K562 (cell line): ENCODE data around the gene PLP2. TPM values are rescaled to one million over a fixed set of nuclear protein-coding genes. Genes with fewer than 3 reads are reported as not detected.
"Not testable (repeated sequence)": the region's sequence is repeated elsewhere in the genome, so short reads cannot be mapped to it uniquely, and the experiment has no call there.

ENCODE experiments used
- ARNT ChIP-seq, 2 experiments: fragments of 450-650 bp; IDR thresholded peaks; 2 replicates each; pipeline ENCODE4 v1.6.1; 2016; ENCODE audit warnings: mild to moderate bottlenecking in 1 of 2
- BRD4 ChIP-seq: fragments of 200-600 bp; sonication (generic); IDR thresholded peaks from 2 replicates; pipeline ENCODE4 v1.6.1; 2017; ENCODE audit warnings: inconsistent platforms
- CHAMP1 ChIP-seq: fragments of 450-650 bp; IDR thresholded peaks from 2 replicates; pipeline ENCODE4 v1.6.1; 2016; ENCODE audit warnings: mild to moderate bottlenecking
- CHD1 ChIP-seq: fragments of 200-600 bp; sonication (generic); IDR thresholded peaks from one replicate; pipeline ENCODE4 v1.6.1; 2012; ENCODE audit warnings: mild to moderate bottlenecking, moderate library complexity, low read length, inconsistent platforms
- ESRRA ChIP-seq: fragments of 450-650 bp; IDR thresholded peaks from 2 replicates; pipeline ENCODE4 v1.6.1; 2014; ENCODE audit warnings: low read depth, mild to moderate bottlenecking, moderate library complexity, borderline replicate concordance
- FOSL1 ChIP-seq: fragments of 200-800 bp; sonication (Bioruptor generic); conservative IDR thresholded peaks from 2 replicates; pipeline ENCODE4 v1.6.1; 2016; ENCODE audit warnings: missing genetic modification characterization, missing compliant biosample characterization
- KDM1A ChIP-seq, 2 experiments: fragments of 450-650 bp; IDR thresholded peaks; 2 replicates each; pipeline ENCODE4 v1.6.1; 2016; ENCODE audit warnings: mild to moderate bottlenecking in 2 of 2
- MBD2 ChIP-seq: sonication (generic); IDR thresholded peaks from 2 replicates; pipeline ENCODE4 v1.6.1; 2016; ENCODE audit warnings: low read depth, borderline replicate concordance
- MTA2 ChIP-seq: fragments of 450-650 bp; IDR thresholded peaks from 2 replicates; pipeline ENCODE4 v1.6.1; 2016; ENCODE audit warnings: low read depth
- NCOA1 ChIP-seq: fragments of 450-650 bp; IDR thresholded peaks from 2 replicates; pipeline ENCODE4 v1.6.1; 2016; ENCODE audit warnings: low read depth
- NFRKB ChIP-seq: fragments of 450-650 bp; IDR thresholded peaks from 2 replicates; pipeline ENCODE4 v1.6.1; 2016; ENCODE audit warnings: low read depth
- NR4A1 ChIP-seq, 2 experiments: fragments of 250-450 bp in 1 of 2; fragments of 450-650 bp in 1 of 2; sonication (Bioruptor Pico) in 1 of 2; IDR thresholded peaks; 2 replicates each; pipeline versions ENCODE4 v1.4.0 to v1.6.1; 2016 to 2020; ENCODE audit warnings: mild to moderate bottlenecking in 2 of 2, missing compliant biosample characterization in 1 of 2, missing genetic modification characterization in 1 of 2, moderate library complexity in 1 of 2
- PKNOX1 ChIP-seq: fragments of 450-650 bp; IDR thresholded peaks from 2 replicates; pipeline ENCODE4 v1.6.1; 2016
- RBFOX2 ChIP-seq: fragments of 200-400 bp; formaldehyde crosslinking; IDR thresholded peaks from 2 replicates; pipeline ENCODE4 v1.6.1; 2017; ENCODE audit warnings: low read depth, mild to moderate bottlenecking, low read length, moderate library complexity
- SMAD4 ChIP-seq: fragments of 250-450 bp; sonication (Bioruptor Pico); conservative IDR thresholded peaks from 2 replicates; pipeline ENCODE4 v1.8.0; 2021; ENCODE audit warnings: inconsistent platforms, mild to moderate bottlenecking, moderate library complexity
- SMARCA4 ChIP-seq: fragments of 450-650 bp; IDR thresholded peaks from 2 replicates; pipeline ENCODE4 v1.6.1; 2016
- STAT5A ChIP-seq: IDR thresholded peaks from 2 replicates; pipeline ENCODE4 v1.6.1; 2012; ENCODE audit warnings: low read length, inconsistent platforms, borderline replicate concordance
- TBL1XR1 ChIP-seq, 2 experiments: IDR thresholded peaks; 2 replicates each; pipeline ENCODE4 v1.6.1; 2012; ENCODE audit warnings: improper control_type of control experiment in 2 of 2, low read length in 2 of 2, mild to moderate bottlenecking in 1 of 2
- TRIM24 ChIP-seq, 2 experiments: fragments of 450-650 bp; IDR thresholded peaks; 2 replicates each; pipeline ENCODE4 v1.6.1; 2016
- ZBTB11 ChIP-seq, 3 experiments: fragments of 200-800 bp in 1 of 3; fragments of 250-450 bp in 1 of 3; fragments of 450-650 bp in 1 of 3; sonication (Bioruptor Pico) in 1 of 3; sonication (Bioruptor generic) in 1 of 3; formaldehyde crosslinking in 1 of 3; IDR thresholded peaks; 2 replicates each; pipeline versions ENCODE4 v1.6.1 to v1.8.0; 2016 to 2022; ENCODE audit warnings: mild to moderate bottlenecking in 2 of 3, missing genetic modification characterization in 2 of 3, missing compliant biosample characterization in 1 of 3, moderate library complexity in 1 of 3
- ZKSCAN8 ChIP-seq: fragments of 200-800 bp; sonication (Bioruptor generic); IDR thresholded peaks from 2 replicates; pipeline ENCODE4 v1.6.1; 2016; ENCODE audit warnings: missing genetic modification characterization, missing compliant biosample characterization
- polyA plus RNA-seq, 8 experiments: library from polyadenylated mRNA; depleted of rRNA in 4 of 8; stranded (reverse) in 5 of 8; unstranded in 3 of 8; fragments of >200 nt; fragmentation: Nextera tagmentation in 2 of 8; fragmentation: Illumina TruSeq in 1 of 8; extraction: Ambion mirVana in 2 of 8; extraction: Trizol in 1 of 8; gene quantifications; 2 replicates each; pipeline versions ENCODE4 v1.2.1 to v1.2.3, GENCODE V29; 2011 to 2014; ENCODE audit warnings: inconsistent platforms in 1 of 8, missing spikeins in 1 of 8
- total RNA-seq, 7 experiments: library from RNA; depleted of rRNA in 6 of 7; stranded (reverse); fragments of >200 nt in 6 of 7; fragmentation: Illumina TruSeq in 2 of 7; extraction: Trizol in 2 of 7; gene quantifications; 2 replicates each; pipeline versions ENCODE4 v1.2.1 to v1.2.3, GENCODE V29; 2011 to 2021; ENCODE audit warnings: low replicate concordance in 1 of 7

Gene PLP2
- total and polyA plus RNA-seq, 9 of the 15 experiments (the other 6 are each of a cell fraction or from before 2014, with no cell fraction given), result 34.7 to 236 (median 112) TPM

GRCh38 chrX:49148390-49149100 lies 23.2 kb upstream of the PLP2 start (continued):
- peak in 1 of 3 experiments; percentile 32; a peak in 1 of 6 replicates for TF ChIP-seq ZBTB11 (CRISPR knock-in tag; IDR thresholded peaks at IDR 0.05)
- TF ChIP-seq ESRRA, result peak; percentile 56; the same call in 1 of the 2 replicates
- TF ChIP-seq ZKSCAN8 (CRISPR knock-in tag), result peak; percentile 63; the same call in 1 of the 2 replicates
- TF ChIP-seq NR4A1 (CRISPR knock-in tag; IDR thresholded peaks at IDR 0.05), result not testable (repeated sequence)
- peak; percentile 71; the same call in 1 of the 2 replicates for TF ChIP-seq NR4A1 (tag; IDR thresholded peaks at IDR 0.05)
- TF ChIP-seq STAT5A, result peak; percentile 71; the same call in 1 of the 2 replicates
- peak in 1 of 2 experiments; percentile 74; a peak in 2 of 4 replicates for TF ChIP-seq TRIM24 (IDR thresholded peaks at IDR 0.05)
- 0 out of 2 replicates have a peak, but pooled peaks have one; percentile 18 for TF ChIP-seq CHAMP1
- peak; percentile 84 for TF ChIP-seq NFRKB
- TF ChIP-seq ARNT (IDR thresholded peaks at IDR 0.05), result peak in 1 of 2 experiments; percentile 73; a peak in 1 of 4 replicates
- TF ChIP-seq KDM1A (IDR thresholded peaks at IDR 0.05), result peak; percentile 28 to 46; a peak in 2 of 4 replicates
- TF ChIP-seq MBD2, result peak; percentile 53; the same call in 1 of the 2 replicates
- TF ChIP-seq PKNOX1, result peak; percentile 34
- TF ChIP-seq CHD1, result peak; percentile 62
- peak; percentile 90 for TF ChIP-seq SMAD4 (CRISPR knock-in tag)
- peak; percentile 80 for TF ChIP-seq MTA2
- peak; percentile 45 for TF ChIP-seq FOSL1 (tag)
- peak; percentile 75 for TF ChIP-seq NCOA1
- peak in 1 of 2 experiments; percentile 71; a peak in 2 of 4 replicates for TF ChIP-seq TBL1XR1 (IDR thresholded peaks at IDR 0.05; ENCODE audit: low read length in 2 of 2)
- TF ChIP-seq RBFOX2, result peak; percentile 71
- 0 out of 2 replicates have a peak, but pooled peaks have one; percentile 57 for TF ChIP-seq BRD4
- peak; percentile 85 for TF ChIP-seq SMARCA4
